ENCODE results near the gene WDR81.

GRCh38 chr17:1776328-1776727 lies 51.8 kb downstream of the WDR81 start:
- TF ChIP-seq POLR2A (IDR thresholded peaks at IDR 0.05) (no peak), CTCF (IDR thresholded peaks at IDR 0.05) (no peak)

All from right lobe of liver (tissue), 4 donors.